OCI-LY3 (cell line): Measurements from ENCODE around the gene AK2.

Experiments used
- H2AFZ ChIP-seq: fragments of 200-600, 300-600 bp; shearing (Covaris generic); 2 replicates; pipeline ENCODE4 v1.6.0; 2014; ENCODE audit warnings: antibody characterized with exemption, low read depth, low read length
- H3K27ac ChIP-seq: fragments of 200-600, 300-600 bp; sonication (generic); 2 replicates; pipeline ENCODE4 v1.5.1; 2014; ENCODE audit warnings: mild to moderate bottlenecking, low read length, moderate library complexity, mixed read lengths
- H3K27me3 ChIP-seq: fragments of 200-600, 300-600 bp; sonication (generic); 2 replicates; pipeline ENCODE4 v1.6.1; 2014; ENCODE audit warnings: low read depth, low read length, mixed read lengths
- H3K36me3 ChIP-seq: fragments of 200-600, 300-600 bp; sonication (generic); replicated peaks from 2 replicates; pipeline ENCODE3; 2014; ENCODE audit warnings: low read depth, low read length, mixed read lengths
- H3K4me1 ChIP-seq: fragments of 300-600, 200-600 bp; sonication (generic); 2 replicates; pipeline ENCODE4 v1.6.1; 2014; ENCODE audit warnings: low read length, mixed read lengths
- H3K4me2 ChIP-seq: fragments of 200-600, 300-600 bp; sonication (generic); 2 replicates; pipeline ENCODE4 v1.6.1; 2014; ENCODE audit warnings: low read length, mixed read lengths
- H3K4me3 ChIP-seq: fragments of 300-600, 200-600 bp; sonication (generic); 2 replicates; pipeline ENCODE4 v1.5.1; 2014; ENCODE audit warnings: antibody characterized with exemption, mild to moderate bottlenecking, low read length, moderate library complexity
- H3K79me2 ChIP-seq: fragments of 300-600, 200-600 bp; shearing (Covaris generic); 2 replicates; pipeline ENCODE4 v1.6.1; 2014; ENCODE audit warnings: mild to moderate bottlenecking, low read length, mixed read lengths
- H3K9ac ChIP-seq: fragments of 300-600, 200-600 bp; shearing (Covaris generic); 2 replicates; pipeline ENCODE4 v1.6.0; 2014; ENCODE audit warnings: mild to moderate bottlenecking, low read length, moderate library complexity
- H3K9me3 ChIP-seq: fragments of 200-600, 300-600 bp; shearing (Covaris generic); 2 replicates; pipeline ENCODE4 v1.6.1; 2014; ENCODE audit warnings: low read length, mixed read lengths; ENCODE audit not compliant: insufficient read depth
- H4K20me1 ChIP-seq: fragments of 200-600, 300-600 bp; sonication (generic); 2 replicates; pipeline ENCODE4 v1.6.1; 2016; ENCODE audit warnings: low read length, mixed read lengths; ENCODE audit not compliant: insufficient read depth
- EZH2phosphoT487 ChIP-seq: fragments of 200-600 bp; shearing (Covaris generic); IDR thresholded peaks from 2 replicates; pipeline ENCODE4 v1.6.1; 2018; ENCODE audit warnings: antibody characterized with exemption, mixed run types, low read depth
- TF ChIP-seq, protein P1 (sequence below): fragments of 200-600, 300-600 bp; sonication (generic); IDR thresholded peaks from 2 replicates; pipeline ENCODE4 v1.5.1; 2014; ENCODE audit warnings: antibody characterized with exemption, low read length, low read depth

AK2 gene

GRCh38 chr1:33001282-33001681, 35.4 kb downstream of the AK2 start:
- Histone ChIP-seq H3K4me1 (no peaks in the 10 kb centered on the region), H3K4me3 (no peak overlapping the region), H3K4me2 (no peak overlapping the region), H4K20me1 (no peaks in the 10 kb centered on the region), H3K79me2 (no peaks in the 10 kb centered on the region), H3K9ac (no peak overlapping the region), H3K9me3 (no peaks in the 10 kb centered on the region), H3K27me3 (no peaks in the 10 kb centered on the region), H2AFZ (no peak overlapping the region), H3K36me3 (peaks cover 2% of the 10 kb centered on the region), H3K27ac (no peak overlapping the region)
- no peak for TF ChIP-seq EZH2phosphoT487
- TF ChIP-seq, protein P1, sequence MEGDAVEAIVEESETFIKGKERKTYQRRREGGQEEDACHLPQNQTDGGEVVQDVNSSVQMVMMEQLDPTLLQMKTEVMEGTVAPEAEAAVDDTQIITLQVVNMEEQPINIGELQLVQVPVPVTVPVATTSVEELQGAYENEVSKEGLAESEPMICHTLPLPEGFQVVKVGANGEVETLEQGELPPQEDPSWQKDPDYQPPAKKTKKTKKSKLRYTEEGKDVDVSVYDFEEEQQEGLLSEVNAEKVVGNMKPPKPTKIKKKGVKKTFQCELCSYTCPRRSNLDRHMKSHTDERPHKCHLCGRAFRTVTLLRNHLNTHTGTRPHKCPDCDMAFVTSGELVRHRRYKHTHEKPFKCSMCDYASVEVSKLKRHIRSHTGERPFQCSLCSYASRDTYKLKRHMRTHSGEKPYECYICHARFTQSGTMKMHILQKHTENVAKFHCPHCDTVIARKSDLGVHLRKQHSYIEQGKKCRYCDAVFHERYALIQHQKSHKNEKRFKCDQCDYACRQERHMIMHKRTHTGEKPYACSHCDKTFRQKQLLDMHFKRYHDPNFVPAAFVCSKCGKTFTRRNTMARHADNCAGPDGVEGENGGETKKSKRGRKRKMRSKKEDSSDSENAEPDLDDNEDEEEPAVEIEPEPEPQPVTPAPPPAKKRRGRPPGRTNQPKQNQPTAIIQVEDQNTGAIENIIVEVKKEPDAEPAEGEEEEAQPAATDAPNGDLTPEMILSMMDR, result peak; percentile 34

GRCh38 chr1:33000427-33001026, 36.2 kb downstream of the AK2 start:
- H3K27me3 ChIP-seq, result no peaks in the 10 kb centered on the region
- no peak for TF ChIP-seq EZH2phosphoT487
- TF ChIP-seq, protein P1, result no peak
- no peaks in the 10 kb centered on the region for H4K20me1 ChIP-seq
- H3K4me3 ChIP-seq, result no peak overlapping the region
- no peak overlapping the region for H2AFZ ChIP-seq
- H3K4me2 ChIP-seq, result no peak overlapping the region
- no peak overlapping the region for H3K27ac ChIP-seq
- no peaks in the 10 kb centered on the region for H3K79me2 ChIP-seq
- H3K9ac ChIP-seq, result no peak overlapping the region
- no peaks in the 10 kb centered on the region for H3K9me3 ChIP-seq
- H3K36me3 ChIP-seq, result peaks cover 2% of the 10 kb centered on the region
- H3K4me1 ChIP-seq, result no peaks in the 10 kb centered on the region

DNA sequence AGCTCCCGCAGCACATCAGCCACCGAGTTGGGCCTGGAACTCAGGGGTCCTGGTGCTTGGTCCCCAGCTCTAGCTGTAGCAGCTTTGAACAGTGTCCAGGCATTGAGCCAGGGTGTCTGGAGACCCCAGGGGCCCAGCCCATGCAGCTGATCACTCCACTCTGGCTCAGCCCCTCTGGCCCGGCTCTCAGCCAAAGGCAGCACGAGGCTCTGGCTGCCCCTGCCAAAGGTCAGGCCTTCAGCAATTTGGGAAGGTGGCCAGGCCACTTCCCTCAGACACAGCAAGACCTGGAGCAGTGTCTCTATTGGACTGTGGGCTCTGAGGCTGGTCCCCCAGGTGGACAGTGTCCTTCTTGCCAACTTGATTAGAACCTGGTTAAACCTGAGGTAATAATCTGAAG, 37.7 kb downstream of the AK2 start:
- Histone ChIP-seq H3K4me2 (no peak overlapping the region), H3K36me3 (no peaks in the 10 kb centered on the region), H3K27me3 (no peaks in the 10 kb centered on the region), H3K27ac (no peak overlapping the region), H3K9ac (no peak overlapping the region), H3K4me3 (no peak overlapping the region), H3K4me1 (peaks cover 5% of the 10 kb centered on the region), H2AFZ (no peak overlapping the region), H4K20me1 (no peaks in the 10 kb centered on the region), H3K9me3 (no peaks in the 10 kb centered on the region), H3K79me2 (no peaks in the 10 kb centered on the region)
- TF ChIP-seq EZH2phosphoT487, result no peak
- TF ChIP-seq, protein P1, result no peak

DNA sequence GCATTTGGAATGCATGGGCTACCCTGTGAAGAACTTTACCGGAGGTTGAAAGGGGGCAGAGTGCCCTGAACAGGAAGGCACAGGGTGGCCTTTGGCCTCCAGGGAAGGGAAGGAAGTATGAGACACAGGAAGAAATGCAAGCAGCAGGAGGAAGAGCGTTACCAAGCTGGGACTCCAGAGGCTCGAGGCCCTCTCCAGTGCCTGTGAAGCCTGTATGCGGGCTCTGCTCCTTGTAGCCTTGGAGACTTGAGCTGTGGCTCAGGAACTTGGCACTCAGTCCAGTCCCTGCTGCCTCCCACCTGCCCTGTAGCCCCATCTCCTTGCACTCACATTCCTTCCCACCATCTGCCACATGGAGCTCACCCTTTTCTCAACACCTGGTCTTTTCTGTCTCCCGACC, 38.6 kb downstream of the AK2 start:
- Histone ChIP-seq H3K27ac (no peak overlapping the region), H4K20me1 (no peaks in the 10 kb centered on the region), H3K27me3 (no peaks in the 10 kb centered on the region), H3K9ac (no peak overlapping the region), H2AFZ (no peak overlapping the region), H3K9me3 (no peaks in the 10 kb centered on the region), H3K79me2 (no peaks in the 10 kb centered on the region), H3K36me3 (no peaks in the 10 kb centered on the region), H3K4me1 (peaks cover 14% of the 10 kb centered on the region), H3K4me3 (no peak overlapping the region), H3K4me2 (no peak overlapping the region)
- no peak for TF ChIP-seq EZH2phosphoT487
- TF ChIP-seq, protein P1, result no peak
